ENCODE results near the gene MSANTD7.

DNA sequence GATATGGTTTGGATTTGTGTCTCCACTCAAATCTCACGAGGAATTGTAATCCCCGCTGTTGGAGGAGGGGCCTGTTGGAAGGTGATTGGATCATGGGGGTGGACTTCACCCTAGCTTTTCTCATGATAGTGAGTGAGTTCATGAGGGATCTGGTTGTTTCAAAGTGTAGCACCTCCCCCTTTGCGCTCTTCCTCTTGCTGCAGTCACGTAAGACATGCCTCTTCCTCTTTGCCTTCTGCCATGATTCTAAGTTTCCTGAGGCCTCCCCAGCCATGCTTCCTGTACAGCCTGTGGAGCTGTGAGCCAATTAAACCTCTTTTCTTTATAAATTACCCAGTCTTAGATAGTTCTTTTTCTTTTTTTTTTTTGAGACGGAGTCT, 17.3 kb upstream of the MSANTD7 start:
- TF ChIP-seq CTCF (IDR thresholded peaks at IDR 0.05) (no peak), POLR2A (IDR thresholded peaks at IDR 0.05) (no peak)

Data from body of pancreas (tissue), 4 donors.